Astrocyte (in vitro differentiated cells and primary cell): ENCODE measurements around the gene TBCC. TPM values are rescaled to one million over a fixed set of nuclear protein-coding genes. Genes with fewer than 3 reads are reported as not detected.
A peak's percentile ranks its signal among the peaks of the same experiment; 100 is the strongest.

ENCODE experiments used
- DNase-seq: peaks from one replicate; pipeline ENCODE4 v3.0.0-alpha.2; 2010; ENCODE audit warnings: low read depth
- FAIRE-seq: peaks from 2 replicates; lab custom pipeline; 2011; peaks lifted over from hg19 to GRCh38; lab: Jason Lieb, UNC
- H2AFZ ChIP-seq: 2 replicates; pipeline ENCODE4 v1.6.0; 2012; ENCODE audit warnings: low read depth, low read length, inconsistent platforms
- H3K27ac ChIP-seq: 2 replicates; pipeline ENCODE4 v1.5.1; 2011; ENCODE audit warnings: low read depth, low read length, inconsistent platforms
- H3K27me3 ChIP-seq: 2 replicates; pipeline ENCODE4 v1.6.0; 2011; ENCODE audit warnings: low read length, inconsistent platforms; ENCODE audit not compliant: insufficient read depth
- H3K36me3 ChIP-seq: 2 replicates; pipeline ENCODE4 v1.5.1; 2011; ENCODE audit warnings: low read length, inconsistent platforms; ENCODE audit not compliant: insufficient read depth
- H3K4me1 ChIP-seq: 2 replicates; pipeline ENCODE4 v1.5.1; 2011; ENCODE audit warnings: low read length, inconsistent platforms; ENCODE audit not compliant: insufficient read depth
- H3K4me2 ChIP-seq: 2 replicates; pipeline ENCODE4 v1.6.0; 2012; ENCODE audit warnings: low read length, inconsistent platforms
- H3K4me3 ChIP-seq: 2 replicates; pipeline ENCODE4 v1.5.1; 2011; ENCODE audit warnings: low read depth, mild to moderate bottlenecking, low read length, inconsistent platforms; ENCODE audit not compliant: insufficient read depth
- H3K79me2 ChIP-seq: 2 replicates; pipeline ENCODE4 v1.6.0; 2012; ENCODE audit warnings: mild to moderate bottlenecking, low read length, inconsistent platforms; ENCODE audit not compliant: insufficient read depth
- H3K9ac ChIP-seq: 2 replicates; pipeline ENCODE4 v1.6.0; 2012; ENCODE audit warnings: mild to moderate bottlenecking, low read length, inconsistent platforms
- H3K9me3 ChIP-seq: 2 replicates; pipeline ENCODE4 v1.5.1; 2012; ENCODE audit warnings: low read depth, mild to moderate bottlenecking, low read length, inconsistent platforms; ENCODE audit not compliant: insufficient read depth
- H4K20me1 ChIP-seq: 2 replicates; pipeline ENCODE4 v1.6.0; 2012; ENCODE audit warnings: low read length, inconsistent platforms; ENCODE audit not compliant: insufficient read depth
- H3K27ac Mint-ChIP-seq: one replicate; pipeline ENCODE4 v1.8.0; 2021; ENCODE audit warnings: mild to moderate bottlenecking, mixed read lengths; ENCODE audit not compliant: unreplicated experiment
- H3K27me3 Mint-ChIP-seq: one replicate; pipeline ENCODE4 v1.8.0; 2021; ENCODE audit warnings: low read depth, mixed read lengths; ENCODE audit not compliant: unreplicated experiment
- H3K36me3 Mint-ChIP-seq: one replicate; pipeline ENCODE4 v1.8.0; 2021; ENCODE audit warnings: low read depth, mixed read lengths; ENCODE audit not compliant: unreplicated experiment
- H3K4me1 Mint-ChIP-seq: one replicate; pipeline ENCODE4 v1.8.0; 2021; ENCODE audit warnings: low read depth, mixed read lengths; ENCODE audit not compliant: unreplicated experiment
- H3K4me3 Mint-ChIP-seq: one replicate; pipeline ENCODE4 v1.8.0; 2021; ENCODE audit warnings: mild to moderate bottlenecking, moderate library complexity, mixed read lengths; ENCODE audit not compliant: unreplicated experiment
- H3K9me3 Mint-ChIP-seq: one replicate; pipeline ENCODE4 v1.8.0; 2021; ENCODE audit warnings: mild to moderate bottlenecking, mixed read lengths; ENCODE audit not compliant: unreplicated experiment
- EZH2 ChIP-seq: IDR thresholded peaks from 2 replicates; pipeline ENCODE4 v1.6.1; 2012; ENCODE audit warnings: mild to moderate bottlenecking, low read length, inconsistent platforms; ENCODE audit not compliant: insufficient read depth
- total RNA-seq: library from RNA; stranded (reverse); gene quantifications from 2 replicates; pipeline ENCODE4 v1.2.1, GENCODE V29; 2021
- TF ChIP-seq, protein P1 (sequence below): IDR thresholded peaks from 2 replicates; pipeline ENCODE4 v1.5.1; 2011; ENCODE audit warnings: low read depth, mild to moderate bottlenecking, inconsistent platforms, low read length, moderate library complexity; ENCODE audit not compliant: insufficient read depth

The TBCC gene
- total RNA-seq, 1 donor from 2014 or later: 25.8 TPM

DNA sequence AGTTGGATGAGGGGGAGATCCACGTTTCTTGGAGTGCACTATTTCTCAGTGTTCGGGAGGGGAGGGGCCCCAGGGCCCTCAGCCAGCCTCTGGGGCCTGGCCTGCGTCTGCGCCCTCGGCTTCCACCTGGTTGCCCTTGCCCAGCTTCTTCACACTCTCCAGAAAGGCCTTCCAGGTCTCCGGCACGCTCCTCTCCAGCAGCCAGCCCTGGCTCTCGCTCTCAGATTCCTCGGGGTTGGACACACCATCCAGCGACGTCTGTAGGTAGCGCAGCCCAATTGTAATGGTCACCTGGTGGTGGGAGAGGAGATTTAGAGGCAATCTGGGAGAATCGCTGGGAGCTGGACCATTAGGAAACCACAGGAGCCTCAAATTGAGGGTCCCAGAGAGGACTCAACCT lies 47.7 kb downstream of the TBCC start:
- peaks cover 31% of the 10 kb centered on the region for H3K4me1 ChIP-seq
- H3K4me3 ChIP-seq: no peak overlapping the region
- no peak overlapping the region for H3K4me2 ChIP-seq
- H3K36me3 ChIP-seq: peaks cover 2% of the 10 kb centered on the region
- no peaks in the 10 kb centered on the region for H3K9me3 ChIP-seq
- DNase-seq (no peak), FAIRE-seq (no peak)
- Mint-ChIP-seq H3K27ac (no peak overlapping the region), H3K4me1 (peaks cover 16% of the 10 kb centered on the region), H3K36me3 (peaks cover 17% of the 10 kb centered on the region), H3K27me3 (no peaks in the 10 kb centered on the region), H3K4me3 (no peak overlapping the region), H3K9me3 (no peaks in the 10 kb centered on the region)
- H3K79me2 ChIP-seq: no peaks in the 10 kb centered on the region
- no peaks in the 10 kb centered on the region for H4K20me1 ChIP-seq
- H3K27ac ChIP-seq: no peak overlapping the region
- TF ChIP-seq EZH2: no peak
- H3K9ac ChIP-seq: no peak overlapping the region
- H3K27me3 ChIP-seq: no peaks in the 10 kb centered on the region
- H2AFZ ChIP-seq: no peak overlapping the region

DNA sequence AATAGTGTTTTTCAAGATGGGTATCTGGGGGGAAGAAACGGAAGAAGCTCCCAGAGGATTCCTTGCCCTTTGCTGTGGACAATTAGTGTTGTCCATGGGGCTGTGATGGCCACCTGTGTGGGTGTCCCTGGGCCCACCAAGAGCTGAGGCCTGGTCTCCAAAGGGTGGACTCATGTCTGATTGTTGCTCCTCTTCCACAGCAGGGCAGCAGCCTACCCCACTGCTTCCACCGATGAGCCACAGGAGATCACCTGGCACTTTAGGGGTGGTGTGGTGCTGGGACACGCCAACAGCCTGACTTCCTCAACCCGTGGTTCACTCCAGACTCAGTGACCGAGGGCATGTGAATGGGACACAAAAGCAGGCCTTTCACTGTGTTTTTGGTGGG lies 48.6 kb downstream of the TBCC start:
- Histone ChIP-seq H4K20me1 (no peaks in the 10 kb centered on the region), H3K4me3 (no peak overlapping the region), H3K27me3 (no peaks in the 10 kb centered on the region), H3K4me2 (no peak overlapping the region), H3K9me3 (no peaks in the 10 kb centered on the region), H3K36me3 (peaks cover 2% of the 10 kb centered on the region), H3K9ac (no peak overlapping the region), H3K27ac (no peak overlapping the region), H3K4me1 (peaks cover 38% of the 10 kb centered on the region), H3K79me2 (no peaks in the 10 kb centered on the region), H2AFZ (no peak overlapping the region)
- TF ChIP-seq, protein P1, sequence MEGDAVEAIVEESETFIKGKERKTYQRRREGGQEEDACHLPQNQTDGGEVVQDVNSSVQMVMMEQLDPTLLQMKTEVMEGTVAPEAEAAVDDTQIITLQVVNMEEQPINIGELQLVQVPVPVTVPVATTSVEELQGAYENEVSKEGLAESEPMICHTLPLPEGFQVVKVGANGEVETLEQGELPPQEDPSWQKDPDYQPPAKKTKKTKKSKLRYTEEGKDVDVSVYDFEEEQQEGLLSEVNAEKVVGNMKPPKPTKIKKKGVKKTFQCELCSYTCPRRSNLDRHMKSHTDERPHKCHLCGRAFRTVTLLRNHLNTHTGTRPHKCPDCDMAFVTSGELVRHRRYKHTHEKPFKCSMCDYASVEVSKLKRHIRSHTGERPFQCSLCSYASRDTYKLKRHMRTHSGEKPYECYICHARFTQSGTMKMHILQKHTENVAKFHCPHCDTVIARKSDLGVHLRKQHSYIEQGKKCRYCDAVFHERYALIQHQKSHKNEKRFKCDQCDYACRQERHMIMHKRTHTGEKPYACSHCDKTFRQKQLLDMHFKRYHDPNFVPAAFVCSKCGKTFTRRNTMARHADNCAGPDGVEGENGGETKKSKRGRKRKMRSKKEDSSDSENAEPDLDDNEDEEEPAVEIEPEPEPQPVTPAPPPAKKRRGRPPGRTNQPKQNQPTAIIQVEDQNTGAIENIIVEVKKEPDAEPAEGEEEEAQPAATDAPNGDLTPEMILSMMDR: no peak
- TF ChIP-seq EZH2: no peak
- H3K4me1 Mint-ChIP-seq: peaks cover 24% of the 10 kb centered on the region
- H3K4me3 Mint-ChIP-seq: no peak overlapping the region
- H3K9me3 Mint-ChIP-seq: no peaks in the 10 kb centered on the region
- no peaks in the 10 kb centered on the region for H3K27me3 Mint-ChIP-seq
- FAIRE-seq (no peak), DNase-seq (no peak)
- no peak overlapping the region for H3K27ac Mint-ChIP-seq
- peaks cover 17% of the 10 kb centered on the region for H3K36me3 Mint-ChIP-seq

DNA sequence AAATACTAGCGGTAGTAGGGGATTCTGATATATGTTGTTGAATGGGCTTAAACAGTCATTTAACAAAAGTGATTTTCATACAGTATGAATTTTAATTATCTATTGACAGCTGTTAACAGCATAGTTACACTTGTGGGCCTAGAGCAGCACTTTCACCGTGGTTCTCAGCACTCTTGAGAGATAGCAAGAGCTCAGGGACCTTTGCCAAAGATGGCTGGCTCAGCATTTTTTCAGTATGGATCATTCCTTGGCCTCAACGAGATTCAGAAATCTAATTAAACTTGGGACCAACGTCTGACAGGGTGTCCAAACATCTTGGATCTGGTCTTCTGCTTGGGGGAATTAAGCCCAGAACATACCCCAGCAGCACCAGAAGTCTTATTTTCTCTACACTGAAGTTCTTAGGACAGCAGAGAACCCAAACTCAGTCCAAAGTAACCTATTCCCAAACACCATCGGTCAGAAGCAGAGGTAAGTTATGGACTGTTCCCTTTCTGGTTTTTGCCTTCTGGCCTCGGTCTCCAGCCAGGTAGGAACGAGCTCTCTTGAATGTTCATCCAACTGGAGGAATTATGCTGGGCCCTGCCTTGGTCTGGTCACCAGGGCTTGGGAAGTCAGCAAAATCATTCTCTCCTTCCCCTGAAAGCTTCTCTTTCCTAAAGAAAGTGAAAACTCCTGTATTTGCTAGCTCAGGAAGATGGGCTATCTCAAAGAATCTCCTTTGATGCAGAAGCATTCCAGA lies 49.2 kb downstream of the TBCC start:
- Mint-ChIP-seq H3K4me3 (no peak overlapping the region), H3K27me3 (no peaks in the 10 kb centered on the region), H3K4me1 (peaks cover 26% of the 10 kb centered on the region), H3K36me3 (peaks cover 17% of the 10 kb centered on the region), H3K9me3 (no peaks in the 10 kb centered on the region), H3K27ac (no peak overlapping the region)
- TF ChIP-seq EZH2: no peak
- Histone ChIP-seq H3K36me3 (peaks cover 2% of the 10 kb centered on the region), H3K27ac (no peak overlapping the region), H3K79me2 (no peaks in the 10 kb centered on the region), H4K20me1 (no peaks in the 10 kb centered on the region), H3K9me3 (no peaks in the 10 kb centered on the region), H2AFZ (no peak overlapping the region), H3K4me1 (peaks cover 37% of the 10 kb centered on the region), H3K27me3 (no peaks in the 10 kb centered on the region), H3K4me3 (no peak overlapping the region), H3K4me2 (no peak overlapping the region), H3K9ac (no peak overlapping the region)
- DNase-seq (peak; percentile 72), FAIRE-seq (peak; percentile 41)
